Putamen (tissue), 1 donor: ENCODE measurements around the gene PFDN4.

Source experiments
- DNase-seq: peaks from one replicate; pipeline ENCODE4 v3.0.0-alpha.2; 2016; ENCODE audit warnings: low spot score

Gene PFDN4

DNA sequence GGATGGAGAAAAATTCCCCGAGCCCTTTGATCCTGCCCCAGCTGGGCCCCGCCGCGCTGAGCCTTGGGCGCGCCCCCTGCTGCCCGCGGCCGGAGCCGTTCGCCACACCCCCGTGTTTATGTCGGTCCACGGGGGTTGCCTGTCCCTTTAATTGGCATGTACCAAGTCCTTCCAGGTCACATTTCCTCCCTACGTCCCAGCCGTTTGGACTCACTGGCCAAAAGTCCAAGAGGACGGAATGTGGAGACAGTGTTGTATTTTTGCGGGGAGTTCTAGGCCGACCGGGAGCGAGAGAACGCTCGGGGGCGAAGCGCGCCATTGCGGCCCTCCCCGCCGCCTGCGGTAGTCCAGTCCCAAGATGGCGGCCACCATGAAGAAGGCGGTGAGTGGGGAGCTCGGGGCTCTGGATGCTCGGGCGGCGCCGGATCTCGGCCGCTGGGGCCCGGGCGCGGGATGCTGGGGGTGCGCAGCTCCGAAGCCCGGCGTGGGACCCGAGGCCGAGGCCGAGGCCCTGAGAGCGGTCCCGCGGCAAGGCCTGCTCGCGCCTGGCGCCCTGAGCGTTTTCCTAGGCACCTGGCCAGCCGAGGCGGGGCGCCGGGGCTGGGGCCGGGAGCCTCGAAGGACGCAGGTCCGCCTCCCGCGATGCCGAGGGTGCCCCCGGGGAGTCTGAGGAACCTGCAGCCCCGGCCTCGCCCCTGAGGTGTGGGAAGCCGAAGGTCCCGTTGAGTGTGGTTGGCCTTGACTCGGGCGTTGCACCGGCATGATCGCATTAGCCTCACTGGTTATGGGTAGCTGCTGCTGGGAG, at the start of gene PFDN4:
TSS of gene PFDN4 (plus strand) at position 345 of the 805 bp plus-strand sequence. CDS start at position 359, 14 bp downstream.
- peak; percentile 83 for DNase-seq

DNA sequence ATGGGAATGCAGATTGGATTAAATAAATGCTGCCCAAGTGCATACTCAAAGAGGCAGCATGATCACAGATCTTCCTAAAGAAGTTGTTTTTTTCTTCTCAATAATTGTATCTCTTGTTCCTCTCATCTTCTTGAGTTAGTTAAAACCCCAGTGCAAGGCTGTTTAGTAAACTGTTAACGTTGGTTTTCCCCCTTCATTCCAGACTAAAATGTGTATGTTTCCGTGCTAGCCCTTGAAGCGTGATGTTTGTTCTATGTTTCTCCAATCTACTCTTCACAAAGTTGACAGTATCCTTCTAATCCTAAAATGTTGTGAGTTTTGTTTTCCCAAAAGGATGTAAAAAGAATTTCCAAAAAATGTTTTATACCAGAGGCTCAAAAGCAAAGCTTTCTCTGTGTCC, 49.7 kb upstream of the PFDN4 start:
- no peak for DNase-seq

DNA sequence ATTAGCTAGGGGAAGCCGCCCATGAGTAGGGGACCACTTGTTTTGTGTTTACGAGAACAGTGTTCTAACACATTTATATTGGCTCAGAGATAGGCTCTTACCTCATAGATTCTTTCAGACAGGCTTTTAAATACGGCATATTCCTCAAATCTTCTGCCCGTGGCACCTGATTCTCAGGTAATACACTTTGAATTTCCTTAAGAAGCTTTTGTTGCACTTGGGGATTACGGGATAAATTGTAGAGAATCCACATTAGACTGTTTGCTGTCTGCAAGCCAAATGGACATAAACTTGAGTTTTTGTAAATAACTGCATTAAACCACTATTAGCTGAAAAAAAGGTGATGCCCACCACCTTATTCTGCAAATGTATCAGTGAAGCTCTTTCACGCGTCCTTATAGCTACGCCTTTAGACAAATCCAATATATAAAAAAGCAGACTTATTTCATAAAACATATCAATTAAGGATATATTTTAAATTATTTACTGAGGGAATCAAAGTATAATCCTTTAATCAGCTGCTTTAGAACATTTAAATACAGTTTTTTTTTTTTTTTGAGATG, 49.0 kb upstream of the PFDN4 start:
- no peak for DNase-seq

- DNase-seq = no peak
Measured at GRCh38 chr20:54160065-54161007, 47.6 kb upstream of the PFDN4 start.

- no peak for DNase-seq
Measured at GRCh38 chr20:54161008-54161820, 46.7 kb upstream of the PFDN4 start.

DNA sequence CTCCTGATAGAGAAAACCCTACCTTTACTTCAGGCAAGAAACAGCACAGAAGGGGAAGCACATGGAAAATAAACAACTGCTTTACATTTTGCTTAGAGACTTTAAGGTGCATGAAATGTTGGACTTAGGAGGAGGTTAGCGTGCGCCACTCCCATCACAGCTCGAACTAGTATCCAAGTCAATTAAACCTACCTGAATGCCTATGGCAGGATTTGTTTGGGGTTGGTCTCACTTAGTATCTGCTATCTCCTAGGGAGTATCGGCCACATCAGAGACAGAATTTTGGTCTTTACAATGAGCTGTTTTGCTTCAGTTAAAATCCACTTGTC, 46.1 kb upstream of the PFDN4 start:
- DNase-seq = no peak

- peak; percentile 11 for DNase-seq
Measured at GRCh38 chr20:54162378-54163009, 45.4 kb upstream of the PFDN4 start.

GRCh38 chr20:54163402-54163801, 44.5 kb upstream of the PFDN4 start:
- DNase-seq = no peak

DNA sequence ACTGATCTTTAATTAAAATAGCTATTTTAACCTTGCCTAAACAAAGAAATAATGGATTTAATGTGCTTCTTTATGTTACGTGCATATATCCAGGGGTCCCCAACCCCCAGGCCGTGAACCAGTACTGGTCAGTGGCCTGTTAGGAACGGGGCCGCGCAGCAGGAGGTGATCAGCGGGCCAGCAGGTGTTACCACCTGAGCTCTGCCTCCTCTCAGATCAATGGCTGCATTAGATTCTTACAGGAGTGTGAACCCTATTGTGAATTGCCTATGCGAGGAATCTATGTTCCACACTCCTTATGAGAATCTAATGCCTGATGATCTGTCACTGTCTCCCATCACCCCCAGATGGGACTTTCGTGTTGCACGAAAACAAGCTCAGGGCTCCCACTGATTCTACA, 42.9 kb upstream of the PFDN4 start:
- DNase-seq = no peak

GRCh38 chr20:54165803-54166202, 42.1 kb upstream of the PFDN4 start:
- DNase-seq = no peak

GRCh38 chr20:54166987-54167662, 40.8 kb upstream of the PFDN4 start:
- no peak for DNase-seq

DNA sequence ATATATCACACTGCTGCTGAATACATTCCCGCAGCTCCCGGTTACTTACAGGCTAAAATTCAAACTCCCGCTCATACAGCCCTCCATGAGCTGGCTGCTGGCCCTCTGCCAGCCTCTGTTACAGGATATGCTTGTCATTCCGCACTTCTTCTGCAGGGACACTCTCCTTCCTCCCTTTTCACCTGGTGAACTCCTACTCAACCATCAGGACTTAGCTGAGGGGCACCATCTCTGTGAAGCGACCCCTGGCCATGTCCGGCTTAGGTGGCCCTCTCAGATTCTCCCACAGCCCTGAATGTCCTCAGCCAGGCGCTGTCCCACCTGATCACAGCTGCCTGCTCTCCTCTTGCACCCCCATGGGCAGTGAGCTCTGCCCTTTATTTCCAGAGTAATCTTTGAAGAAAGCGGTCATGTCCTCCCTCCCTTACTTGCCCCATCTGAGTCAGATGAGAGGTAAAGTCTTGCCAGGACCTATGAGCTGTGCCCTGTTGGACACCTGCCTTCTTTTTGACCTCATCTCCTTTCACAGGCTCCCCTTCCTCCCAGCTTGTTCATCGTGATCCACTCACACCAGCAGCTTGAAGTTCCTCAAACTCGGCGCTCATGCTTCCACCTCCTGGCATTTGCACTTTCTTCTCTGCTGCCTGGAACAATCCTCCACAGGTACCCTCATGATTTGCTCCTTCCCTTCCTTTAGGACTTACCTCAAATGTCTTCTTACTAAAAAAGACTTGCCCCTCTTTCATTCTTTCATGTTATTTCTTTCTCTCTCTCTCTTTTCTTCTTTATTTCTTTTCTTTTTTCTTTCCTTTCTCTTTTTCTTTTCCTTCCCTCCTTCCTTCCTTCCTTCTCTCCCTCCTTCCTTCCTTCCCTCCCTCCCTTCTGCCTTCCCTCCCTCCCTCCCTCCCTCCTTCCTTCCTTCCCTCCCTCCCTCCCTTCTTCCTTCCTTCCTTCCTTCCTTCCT, 39.7 kb upstream of the PFDN4 start:
- DNase-seq = no peak

- no peak for DNase-seq
Measured at GRCh38 chr20:54168961-54169862, 38.7 kb upstream of the PFDN4 start.

- DNase-seq = no peak
Measured at GRCh38 chr20:54170026-54170471, 37.8 kb upstream of the PFDN4 start.

- no peak for DNase-seq
Measured at GRCh38 chr20:54170963-54171362, 36.9 kb upstream of the PFDN4 start.

GRCh38 chr20:54172532-54172855, 35.4 kb upstream of the PFDN4 start:
- DNase-seq = no peak

- DNase-seq = no peak
Measured at GRCh38 chr20:54172856-54173652, 34.8 kb upstream of the PFDN4 start.
